GM12872 (cell line): ENCODE measurements around the gene RPF1.

Experiments used
- CTCF ChIP-seq: IDR thresholded peaks from 3 replicates; pipeline ENCODE4 v1.5.1; 2011; ENCODE audit warnings: low read depth, mild to moderate bottlenecking, low read length, moderate library complexity; ENCODE audit not compliant: insufficient read depth

Gene RPF1

GRCh38 chr1:84478876-84479868 is at the start of gene RPF1:
RPF1 (plus strand) TSS chr1:84479266; CDS start chr1:84479282, 16 bp downstream.
- TF ChIP-seq CTCF = no peak

- TF ChIP-seq CTCF = no peak
These were observed 48.5 kb upstream of the RPF1 start for GRCh38 chr1:84430546-84430945.

GRCh38 chr1:84433258-84434080 is 45.6 kb upstream of the RPF1 start:
- TF ChIP-seq CTCF = peak; percentile 65; the same call in 2 of the 3 replicates

GRCh38 chr1:84434081-84434769 is 44.8 kb upstream of the RPF1 start:
- TF ChIP-seq CTCF = no peak

GRCh38 chr1:84434801-84435549 is 44.1 kb upstream of the RPF1 start:
- no peak for TF ChIP-seq CTCF

GRCh38 chr1:84436876-84437655 is 42.0 kb upstream of the RPF1 start:
- no peak for TF ChIP-seq CTCF
